GM12865 (cell line): Measurements from ENCODE around the gene RNF6.

Source experiments
- DNase-seq: peaks from one replicate; pipeline ENCODE4 v3.0.0; 2010; ENCODE audit warnings: low read depth
- H3K4me3 ChIP-seq: 2 replicates; pipeline ENCODE4 v1.5.1; 2011; ENCODE audit warnings: mild to moderate bottlenecking, low read depth, low read length, control low read depth
- TF ChIP-seq, protein P1 (sequence below): IDR thresholded peaks from 2 replicates; pipeline ENCODE4 v1.5.1; 2011; ENCODE audit warnings: low read length, control low read depth, low read depth, inconsistent platforms; ENCODE audit not compliant: insufficient read depth; ENCODE audit errors: missing control alignments

The RNF6 gene

GRCh38 chr13:26179344-26179743 lies 42.8 kb downstream of the RNF6 start:
- no peak for DNase-seq
- no peak overlapping the region for H3K4me3 ChIP-seq
- TF ChIP-seq, protein P1, sequence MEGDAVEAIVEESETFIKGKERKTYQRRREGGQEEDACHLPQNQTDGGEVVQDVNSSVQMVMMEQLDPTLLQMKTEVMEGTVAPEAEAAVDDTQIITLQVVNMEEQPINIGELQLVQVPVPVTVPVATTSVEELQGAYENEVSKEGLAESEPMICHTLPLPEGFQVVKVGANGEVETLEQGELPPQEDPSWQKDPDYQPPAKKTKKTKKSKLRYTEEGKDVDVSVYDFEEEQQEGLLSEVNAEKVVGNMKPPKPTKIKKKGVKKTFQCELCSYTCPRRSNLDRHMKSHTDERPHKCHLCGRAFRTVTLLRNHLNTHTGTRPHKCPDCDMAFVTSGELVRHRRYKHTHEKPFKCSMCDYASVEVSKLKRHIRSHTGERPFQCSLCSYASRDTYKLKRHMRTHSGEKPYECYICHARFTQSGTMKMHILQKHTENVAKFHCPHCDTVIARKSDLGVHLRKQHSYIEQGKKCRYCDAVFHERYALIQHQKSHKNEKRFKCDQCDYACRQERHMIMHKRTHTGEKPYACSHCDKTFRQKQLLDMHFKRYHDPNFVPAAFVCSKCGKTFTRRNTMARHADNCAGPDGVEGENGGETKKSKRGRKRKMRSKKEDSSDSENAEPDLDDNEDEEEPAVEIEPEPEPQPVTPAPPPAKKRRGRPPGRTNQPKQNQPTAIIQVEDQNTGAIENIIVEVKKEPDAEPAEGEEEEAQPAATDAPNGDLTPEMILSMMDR = no peak

- no peak overlapping the region for H3K4me3 ChIP-seq
- TF ChIP-seq, protein P1 = no peak
- DNase-seq = no peak
Observed at GRCh38 chr13:26168835-26169234, 53.3 kb downstream of the RNF6 start.

DNA sequence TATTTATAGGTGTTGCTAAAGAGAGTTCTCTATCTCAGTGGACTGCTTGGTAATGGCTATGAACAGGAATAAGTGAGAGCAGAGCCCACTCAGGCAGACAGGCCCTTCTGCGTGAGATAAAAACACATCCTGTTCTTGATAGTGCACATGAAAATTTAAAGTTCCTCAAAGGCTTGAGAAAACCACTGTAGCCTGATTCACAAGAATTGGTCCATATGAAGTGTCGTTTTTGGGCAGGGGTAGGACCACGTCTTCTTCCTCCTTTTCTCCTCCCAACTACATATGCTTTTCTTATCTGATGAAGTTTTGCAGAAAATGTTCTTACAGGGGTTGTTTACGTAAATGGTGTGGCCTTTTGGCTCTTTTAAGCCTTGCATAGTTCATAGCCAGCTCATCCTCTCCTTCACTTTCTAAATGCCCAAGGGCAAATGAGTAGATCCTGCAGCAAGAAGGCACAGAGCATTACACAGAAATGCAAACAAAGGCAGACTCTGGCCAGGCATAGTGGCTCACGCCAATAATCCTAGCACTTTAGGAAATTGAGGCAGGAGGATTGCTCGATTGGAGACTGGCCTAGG lies 53.8 kb downstream of the RNF6 start:
- no peak overlapping the region for H3K4me3 ChIP-seq
- no peak for DNase-seq
- TF ChIP-seq, protein P1 = no peak

GRCh38 chr13:26163812-26164211 lies 58.3 kb downstream of the RNF6 start:
- no peak for DNase-seq
- H3K4me3 ChIP-seq = no peak overlapping the region
- TF ChIP-seq, protein P1 = no peak
